H1 (cell line): ENCODE results near the gene USP10. TPM values are rescaled to one million over a fixed set of nuclear protein-coding genes. Genes with fewer than 3 reads are reported as not detected.
A peak's percentile ranks its signal among the peaks of the same experiment; 100 is the strongest.

Experiments
- CTCF ChIA-PET: fragments of 300-600 bp; sonication (Branson Sonifier 250); formaldehyde crosslinking; loops from one replicate; lab custom pipeline; 2021; ENCODE audit not compliant: partially characterized antibody; lab: Charles Lee
- POLR2A ChIA-PET: fragments of 300-600 bp; sonication (Branson Sonifier 250); formaldehyde crosslinking; loops from one replicate; lab custom pipeline; 2021; ENCODE audit warnings: inconsistent platforms; ENCODE audit not compliant: partially characterized antibody; lab: Charles Lee
- DNase-seq, 2 experiments: peaks; one replicate each; pipeline versions ENCODE4 v3.0.0 to v3.0.0-alpha.2; 2010 to 2022; ENCODE audit warnings: low spot score in 2 of 2, low read depth in 1 of 2, mixed read lengths in 1 of 2
- FAIRE-seq: peaks from 2 replicates; lab custom pipeline; 2011; peaks lifted over from hg19 to GRCh38; lab: Jason Lieb, UNC
- H2AFZ ChIP-seq: 2 replicates; pipeline ENCODE4 v1.8.1; 2012; ENCODE audit warnings: low read length, inconsistent platforms
- H2AK5ac ChIP-seq: 2 replicates; pipeline ENCODE4 v1.6.1; 2013; ENCODE audit warnings: low read depth, low read length
- H2BK120ac ChIP-seq: replicated peaks from 2 replicates; pipeline ENCODE3; 2013; ENCODE audit warnings: low read depth, low read length, inconsistent platforms
- H2BK12ac ChIP-seq: 2 replicates; pipeline ENCODE4 v1.6.1; 2013; ENCODE audit warnings: low read depth, low read length
- H2BK15ac ChIP-seq: 2 replicates; pipeline ENCODE4 v1.6.1; 2013; ENCODE audit warnings: low read length
- H2BK20ac ChIP-seq: 2 replicates; pipeline ENCODE4 v1.6.1; 2013; ENCODE audit warnings: low read length
- H2BK5ac ChIP-seq: 2 replicates; pipeline ENCODE4 v1.6.1; 2013; ENCODE audit warnings: low read depth, low read length
- H3K14ac ChIP-seq: 2 replicates; pipeline ENCODE4 v1.6.1; 2013; ENCODE audit warnings: inconsistent platforms; ENCODE audit not compliant: insufficient read length
- H3K18ac ChIP-seq: 2 replicates; pipeline ENCODE4 v1.6.1; 2013; ENCODE audit warnings: low read length; ENCODE audit errors: extremely low read depth
- H3K23ac ChIP-seq: 2 replicates; pipeline ENCODE4 v1.6.1; 2013; ENCODE audit warnings: inconsistent platforms; ENCODE audit not compliant: insufficient read length
- H3K23me2 ChIP-seq: 2 replicates; pipeline ENCODE4 v1.6.1; 2013; ENCODE audit warnings: low read depth, low read length
- H3K27ac ChIP-seq: 2 replicates; pipeline ENCODE4 v1.6.1; 2011; ENCODE audit warnings: low read depth, low read length, inconsistent platforms
- H3K27me3 ChIP-seq, 4 experiments: replicated peaks in 1 of 4; 1 replicate in 1 of 4; 2 replicates in 3 of 4; pipeline versions ENCODE4 v1.6.1 to v1.8.1; 2011 to 2013; ENCODE audit warnings: low read length in 3 of 4, mild to moderate bottlenecking in 3 of 4, inconsistent platforms in 2 of 4, mixed read lengths in 2 of 4, moderate library complexity in 1 of 4; ENCODE audit not compliant: control insufficient read depth in 3 of 4, insufficient read depth in 3 of 4; ENCODE audit errors: extremely low read depth in 1 of 4
- H3K36me3 ChIP-seq, 4 experiments: 2 replicates each; pipeline versions ENCODE4 v1.6.1 to v1.8.1; 2011 to 2013; ENCODE audit warnings: mild to moderate bottlenecking in 4 of 4, low read length in 3 of 4, moderate library complexity in 2 of 4, control low read depth in 1 of 4, inconsistent platforms in 1 of 4; ENCODE audit not compliant: insufficient read depth in 4 of 4, control insufficient read depth in 2 of 4
- H3K4ac ChIP-seq: replicated peaks from 2 replicates; pipeline ENCODE3; 2013; ENCODE audit warnings: low read length, low read depth, mixed read lengths, inconsistent platforms; ENCODE audit not compliant: insufficient read length
- H3K4me1 ChIP-seq, 4 experiments: replicated peaks in 1 of 4; 1 replicate in 1 of 4; 2 replicates in 3 of 4; pipeline versions ENCODE4 v1.6.1 to v1.8.1; 2011 to 2013; ENCODE audit warnings: low read length in 3 of 4, inconsistent platforms in 2 of 4, mixed read lengths in 1 of 4; ENCODE audit not compliant: insufficient read depth in 4 of 4, control insufficient read depth in 3 of 4
- H3K4me2 ChIP-seq, 2 experiments: 2 replicates each; pipeline versions ENCODE4 v1.6.1 to v1.8.1; 2011 to 2013; ENCODE audit warnings: low read depth in 2 of 2, low read length in 2 of 2, control low read depth in 1 of 2, inconsistent platforms in 1 of 2, mild to moderate bottlenecking in 1 of 2; ENCODE audit not compliant: insufficient read depth in 1 of 2
- H3K4me3 ChIP-seq, 4 experiments: fragments of 200-600, 300-600 bp in 1 of 4; sonication (generic), shearing (Covaris generic), sonication (Bioruptor Twin) in 1 of 4; 2 replicates each; pipeline versions ENCODE4 v1.5.1 to v1.8.1; 2011 to 2016; ENCODE audit warnings: low read length in 4 of 4, low read depth in 3 of 4, control low read depth in 2 of 4, inconsistent platforms in 2 of 4, mild to moderate bottlenecking in 2 of 4, mixed read lengths in 1 of 4, moderate library complexity in 1 of 4; ENCODE audit not compliant: insufficient read depth in 2 of 4; ENCODE audit errors: extremely low read depth in 1 of 4
- H3K56ac ChIP-seq: replicated peaks from 2 replicates; pipeline ENCODE3; 2013; ENCODE audit warnings: low read depth, mild to moderate bottlenecking, mixed read lengths, low read length, inconsistent platforms; ENCODE audit not compliant: insufficient read length
- H3K79me1 ChIP-seq: 2 replicates; pipeline ENCODE4 v1.6.1; 2013; ENCODE audit warnings: low read depth, low read length, control low read depth
- H3K79me2 ChIP-seq, 2 experiments: 2 replicates each; pipeline versions ENCODE4 v1.6.1 to v1.8.1; 2012 to 2013; ENCODE audit warnings: low read length in 2 of 2, mild to moderate bottlenecking in 2 of 2, inconsistent platforms in 1 of 2; ENCODE audit not compliant: insufficient read depth in 2 of 2, control insufficient read depth in 1 of 2
- H3K9ac ChIP-seq, 4 experiments: replicated peaks in 1 of 4; 1 replicate in 1 of 4; 2 replicates in 3 of 4; pipeline versions ENCODE4 v1.6.1 to v1.8.1; 2011 to 2013; ENCODE audit warnings: low read depth in 3 of 4, low read length in 3 of 4, control low read depth in 2 of 4, mild to moderate bottlenecking in 2 of 4, moderate library complexity in 2 of 4, inconsistent platforms in 1 of 4; ENCODE audit errors: extremely low read depth in 1 of 4
- H3K9me3 ChIP-seq, 2 experiments: 2 replicates each; pipeline versions ENCODE4 v1.6.1 to v1.8.1; 2012 to 2013; ENCODE audit warnings: mild to moderate bottlenecking in 2 of 2, moderate library complexity in 2 of 2, control low read depth in 1 of 2, inconsistent platforms in 1 of 2, low read depth in 1 of 2, low read length in 1 of 2, mixed read lengths in 1 of 2; ENCODE audit not compliant: insufficient read depth in 2 of 2
- H4K20me1 ChIP-seq, 2 experiments: replicated peaks in 1 of 2; 2 replicates each; pipeline versions ENCODE3 to v1.8.1; 2011 to 2013; ENCODE audit warnings: inconsistent platforms in 2 of 2, low read length in 2 of 2, mild to moderate bottlenecking in 1 of 2; ENCODE audit not compliant: insufficient read depth in 2 of 2, control insufficient read depth in 1 of 2
- H4K5ac ChIP-seq: 2 replicates; pipeline ENCODE4 v1.6.1; 2013; ENCODE audit warnings: low read length, low read depth, mixed read lengths, inconsistent platforms; ENCODE audit not compliant: insufficient read length
- H4K8ac ChIP-seq: 2 replicates; pipeline ENCODE4 v1.8.0; 2013; ENCODE audit warnings: mild to moderate bottlenecking, moderate library complexity, low read length, inconsistent platforms; ENCODE audit not compliant: insufficient read depth; ENCODE audit errors: extremely low read depth
- H4K91ac ChIP-seq: replicated peaks from 2 replicates; pipeline ENCODE3; 2013; ENCODE audit warnings: low read length, mixed read lengths, inconsistent platforms; ENCODE audit not compliant: insufficient read length
- CHD2 ChIP-seq: IDR thresholded peaks from 2 replicates; pipeline ENCODE4 v1.6.1; 2012; ENCODE audit warnings: low read length, improper control_type of control experiment
- JUN ChIP-seq: IDR thresholded peaks from 2 replicates; pipeline ENCODE4 v1.6.1; 2011; ENCODE audit warnings: low read depth, mild to moderate bottlenecking, improper control_type of control experiment, low read length
- SIRT6 ChIP-seq: IDR thresholded peaks from one replicate; pipeline ENCODE4 v1.7.1; 2012; ENCODE audit warnings: low read length, inconsistent platforms
- TAF1 ChIP-seq: IDR thresholded peaks from 2 replicates; pipeline ENCODE4 v1.6.1; 2011; ENCODE audit warnings: mild to moderate bottlenecking, low read depth, low read length
- TAF7 ChIP-seq: optimal IDR thresholded peaks from 2 replicates; pipeline ENCODE3; 2011; ENCODE audit warnings: low read depth, mild to moderate bottlenecking, inconsistent platforms, low read length, moderate library complexity, borderline replicate concordance
- YY1 ChIP-seq: IDR thresholded peaks from 2 replicates; pipeline ENCODE4 v1.6.1; 2011; ENCODE audit warnings: low read depth, mild to moderate bottlenecking, low read length
- WGBS, 2 experiments: shearing (Covaris generic) in 1 of 2; methylation state at CpG; one replicate each; pipeline versions ENCODE4 v1.1.6 to v1.1.7; 2013 to 2015; ENCODE audit warnings: low lambda C conversion rate in 2 of 2, mixed read lengths in 2 of 2, inconsistent platforms in 1 of 2, low coverage in 1 of 2, missing lambda C conversion rate in 1 of 2; ENCODE audit not compliant: insufficient replicate concordance in 2 of 2, insufficient coverage in 1 of 2, insufficient read length in 1 of 2; ENCODE audit errors: extremely low coverage in 1 of 2, missing lambda C conversion rate in 1 of 2; 5-methylcytosine and 5-hydroxymethylcytosine counted together
- polyA plus RNA-seq, 7 experiments: library from polyadenylated mRNA; depleted of rRNA in 3 of 7; stranded (reverse) in 5 of 7; unstranded in 2 of 7; fragments of >200 nt in 5 of 7; fragments of 200-250 nt in 2 of 7; gene quantifications; 1 replicate in 5 of 7; 2 replicates in 1 of 7; 4 replicates in 1 of 7; pipeline versions ENCODE4 v1.2.1 to v1.2.3, GENCODE V29; 2011 to 2013; ENCODE audit warnings: missing spikeins in 2 of 7, mixed read lengths in 2 of 7
- total RNA-seq: library from RNA; stranded (reverse); fragmentation: NEBNext Ultra II Directional; extraction: Animal tissue kit (Norgen Biotek cat#: 25700); gene quantifications from 2 replicates; pipeline ENCODE4 v1.2.1, GENCODE V29; 2021
- TF ChIP-seq, protein P1 (sequence below): IDR thresholded peaks from 2 replicates; pipeline ENCODE4 v1.6.1; 2011; ENCODE audit warnings: low read depth, mild to moderate bottlenecking, low read length; ENCODE audit not compliant: insufficient read depth
- TF ChIP-seq, protein P2 (sequence below): IDR thresholded peaks from 2 replicates; pipeline ENCODE4 v1.6.1; 2012; ENCODE audit warnings: low read length, inconsistent platforms

USP10 gene
- total and polyA plus RNA-seq, 2 of the 8 experiments (the other 6 are each of a cell fraction or from before 2014, with no cell fraction given): 171 to 195 TPM

DNA sequence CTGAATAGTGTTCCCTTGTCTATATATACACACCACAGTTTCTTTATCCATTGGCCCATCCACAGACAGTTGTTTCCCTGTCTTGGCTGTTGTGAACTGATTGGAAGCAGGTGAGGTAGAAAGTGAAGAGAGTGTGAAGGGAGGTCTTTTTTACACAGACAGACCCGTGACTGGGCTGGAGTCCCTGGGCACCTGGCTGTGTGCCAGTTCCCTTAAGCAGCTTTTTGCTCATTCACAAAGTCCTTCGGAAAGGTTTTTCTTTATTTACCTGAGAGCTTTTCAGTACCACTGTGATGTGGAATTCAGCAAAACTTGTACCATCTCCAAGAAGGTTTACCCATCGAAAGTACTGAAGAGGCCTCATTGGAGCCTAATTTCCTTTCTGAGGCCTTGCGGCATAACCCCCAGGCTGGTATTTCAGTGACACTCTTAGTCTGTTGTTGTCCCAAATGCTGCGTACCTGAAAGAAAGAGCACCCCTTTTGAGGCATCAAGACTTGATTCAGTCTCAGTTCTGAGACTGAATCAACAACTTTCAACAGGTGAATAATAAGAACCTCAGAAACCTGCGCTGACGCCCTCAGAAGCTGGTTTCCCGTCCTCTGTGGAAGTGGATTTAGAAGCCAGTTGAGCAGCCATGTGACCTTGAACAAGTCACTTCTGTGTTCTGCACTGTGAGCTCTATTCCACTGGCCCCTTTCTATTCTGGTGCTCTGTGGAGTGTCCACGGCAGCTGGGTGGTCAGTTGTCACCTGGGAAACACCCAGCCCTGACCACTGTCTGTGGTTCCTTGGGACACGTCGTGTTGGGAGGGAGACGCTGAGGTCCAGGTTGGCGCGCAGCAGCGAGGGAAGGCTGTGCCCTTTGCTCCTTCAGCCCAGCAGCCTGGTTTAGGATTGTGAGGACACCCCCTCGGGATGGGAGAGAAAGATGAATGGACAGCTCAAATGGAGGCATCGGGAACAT lies 66.1 kb downstream of the USP10 start:
- WGBS, 2 experiments: 95% methylated on average over 17 of the region's 17 CpGs; no CpG with 5 or more reads in 1 of the 2 experiments
- Histone ChIP-seq H3K18ac (no peak overlapping the region), H2BK20ac (no peak overlapping the region), H3K4me3 (no peak overlapping the region), H4K20me1 (peaks cover 6 to 19% of the 10 kb centered on the region in 2 experiments), H3K27ac (peak overlapping the region; percentile 20; the same call in 1 of the 2 replicates), H4K91ac (no peak overlapping the region), H2BK5ac (no peak overlapping the region; the same call in 1 of the 2 replicates), H4K5ac (no peak overlapping the region), H3K14ac (no peak overlapping the region), H3K23ac (no peak overlapping the region), H3K4me2 (no peak overlapping the region), H3K79me1 (peaks cover 4% of the 10 kb centered on the region), H4K8ac (no peak overlapping the region), H2AFZ (no peak overlapping the region), H3K4ac (no peak overlapping the region), H3K79me2 (peaks cover 0 to 38% of the 10 kb centered on the region in 2 experiments; a peak in 2 of 4 replicates), H2BK15ac (no peak overlapping the region), H3K9ac (no peak overlapping the region), H3K9me3 (no peaks in the 10 kb centered on the region), H3K4me1 (no peaks in the 10 kb centered on the region), H2AK5ac (no peak overlapping the region), H3K56ac (no peak overlapping the region), H3K23me2 (no peaks in the 10 kb centered on the region), H2BK120ac (no peak overlapping the region), H3K27me3 (no peaks in the 10 kb centered on the region), H2BK12ac (no peak overlapping the region), H3K36me3 (peaks cover 14 to 76% (median 63%) of the 10 kb centered on the region in 4 experiments; a peak in 7 of 8 replicates)
- no peak for DNase-seq
- FAIRE-seq: no peak
- ChIA-PET POLR2A (interaction anchor here (0.9 kb wide), 1 partner anchor 12 kb away, joined by 4 read pairs; no protein-coding TSS in a partner anchor), CTCF (interaction anchor here (2.0 to 3.8 kb wide), 3 partner anchors 12 to 205 kb away, joined by 7 to 27 read pairs (median 7); no protein-coding TSS in a partner anchor)
- no peak for TF ChIP-seq SIRT6
- TF ChIP-seq CHD2: no peak
- TF ChIP-seq, protein P1, sequence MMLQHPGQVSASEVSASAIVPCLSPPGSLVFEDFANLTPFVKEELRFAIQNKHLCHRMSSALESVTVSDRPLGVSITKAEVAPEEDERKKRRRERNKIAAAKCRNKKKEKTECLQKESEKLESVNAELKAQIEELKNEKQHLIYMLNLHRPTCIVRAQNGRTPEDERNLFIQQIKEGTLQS: no peak
- TF ChIP-seq TAF1: no peak
- no peak for TF ChIP-seq TAF7
- TF ChIP-seq YY1: no peak
- TF ChIP-seq JUN: no peak
- TF ChIP-seq, protein P2, sequence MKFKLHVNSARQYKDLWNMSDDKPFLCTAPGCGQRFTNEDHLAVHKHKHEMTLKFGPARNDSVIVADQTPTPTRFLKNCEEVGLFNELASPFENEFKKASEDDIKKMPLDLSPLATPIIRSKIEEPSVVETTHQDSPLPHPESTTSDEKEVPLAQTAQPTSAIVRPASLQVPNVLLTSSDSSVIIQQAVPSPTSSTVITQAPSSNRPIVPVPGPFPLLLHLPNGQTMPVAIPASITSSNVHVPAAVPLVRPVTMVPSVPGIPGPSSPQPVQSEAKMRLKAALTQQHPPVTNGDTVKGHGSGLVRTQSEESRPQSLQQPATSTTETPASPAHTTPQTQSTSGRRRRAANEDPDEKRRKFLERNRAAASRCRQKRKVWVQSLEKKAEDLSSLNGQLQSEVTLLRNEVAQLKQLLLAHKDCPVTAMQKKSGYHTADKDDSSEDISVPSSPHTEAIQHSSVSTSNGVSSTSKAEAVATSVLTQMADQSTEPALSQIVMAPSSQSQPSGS: no peak
